Loucy (cell line): ENCODE results near the gene ADAMTS19.

Source experiments
- EZH2phosphoT487 ChIP-seq: fragments of 200-600 bp; IDR thresholded peaks from 2 replicates; pipeline ENCODE4 v1.6.1; 2018; ENCODE audit warnings: antibody characterized with exemption, mild to moderate bottlenecking, moderate library complexity, borderline replicate concordance
- TF ChIP-seq, protein P1 (sequence below): fragments of 200-600 bp; sonication (generic); conservative IDR thresholded peaks from 2 replicates; pipeline ENCODE4 v1.5.1; 2014; ENCODE audit warnings: mild to moderate bottlenecking, antibody characterized with exemption, low read length

DNA sequence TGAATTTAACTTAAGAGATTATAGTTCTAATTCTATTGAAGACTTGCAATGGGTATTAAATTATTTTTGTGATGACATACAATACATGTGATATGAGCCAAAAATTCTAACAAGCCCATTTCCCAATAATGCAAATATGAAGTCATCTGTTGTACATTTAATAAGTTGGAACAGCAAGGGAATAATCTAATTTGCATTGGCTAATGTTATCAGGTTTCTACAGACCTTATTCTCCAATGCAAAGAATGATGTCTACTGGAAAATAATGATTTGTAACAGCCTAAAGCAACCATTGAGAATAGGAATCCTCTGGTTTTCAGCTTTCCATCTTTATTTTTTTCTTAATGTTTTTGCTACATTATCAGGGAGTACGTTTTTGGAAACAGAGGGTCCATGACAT lies 198.7 kb downstream of the ADAMTS19 start:
- TF ChIP-seq, protein P1, sequence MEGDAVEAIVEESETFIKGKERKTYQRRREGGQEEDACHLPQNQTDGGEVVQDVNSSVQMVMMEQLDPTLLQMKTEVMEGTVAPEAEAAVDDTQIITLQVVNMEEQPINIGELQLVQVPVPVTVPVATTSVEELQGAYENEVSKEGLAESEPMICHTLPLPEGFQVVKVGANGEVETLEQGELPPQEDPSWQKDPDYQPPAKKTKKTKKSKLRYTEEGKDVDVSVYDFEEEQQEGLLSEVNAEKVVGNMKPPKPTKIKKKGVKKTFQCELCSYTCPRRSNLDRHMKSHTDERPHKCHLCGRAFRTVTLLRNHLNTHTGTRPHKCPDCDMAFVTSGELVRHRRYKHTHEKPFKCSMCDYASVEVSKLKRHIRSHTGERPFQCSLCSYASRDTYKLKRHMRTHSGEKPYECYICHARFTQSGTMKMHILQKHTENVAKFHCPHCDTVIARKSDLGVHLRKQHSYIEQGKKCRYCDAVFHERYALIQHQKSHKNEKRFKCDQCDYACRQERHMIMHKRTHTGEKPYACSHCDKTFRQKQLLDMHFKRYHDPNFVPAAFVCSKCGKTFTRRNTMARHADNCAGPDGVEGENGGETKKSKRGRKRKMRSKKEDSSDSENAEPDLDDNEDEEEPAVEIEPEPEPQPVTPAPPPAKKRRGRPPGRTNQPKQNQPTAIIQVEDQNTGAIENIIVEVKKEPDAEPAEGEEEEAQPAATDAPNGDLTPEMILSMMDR = no peak
- no peak for TF ChIP-seq EZH2phosphoT487
